Activated T-cell treated with anti-CD3 and anti-CD28 coated beads, Interleukin-2, amount 50 U/mL, for 1 hour (primary cell): Measurements from ENCODE around the gene NOL9.

Experiments
- DNase-seq: peaks from one replicate; pipeline ENCODE4 v3.0.0-alpha.2; 2020

Gene NOL9

DNA sequence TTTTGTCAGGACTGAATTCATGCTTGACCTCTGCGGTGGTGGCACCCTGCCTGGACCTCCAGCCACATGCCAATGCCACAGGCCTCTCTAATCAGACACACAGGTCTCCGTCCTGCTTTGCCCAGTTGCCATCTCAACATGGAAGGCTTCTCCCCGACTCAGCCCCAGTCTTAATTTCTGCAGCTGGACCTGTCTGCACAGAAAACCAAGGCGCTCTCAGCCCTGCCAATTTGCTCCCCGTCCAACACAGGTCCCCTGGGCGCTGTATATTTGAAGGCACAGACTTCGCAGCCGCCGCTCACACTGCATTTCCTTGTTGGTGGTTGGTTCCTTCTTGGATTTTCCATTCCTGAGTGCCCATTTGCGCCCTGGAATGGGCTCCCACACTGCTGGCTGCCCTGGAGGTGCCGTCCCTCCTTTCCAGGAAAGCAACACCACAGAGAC is 34.8 kb downstream of the NOL9 start:
- DNase-seq = no peak

DNA sequence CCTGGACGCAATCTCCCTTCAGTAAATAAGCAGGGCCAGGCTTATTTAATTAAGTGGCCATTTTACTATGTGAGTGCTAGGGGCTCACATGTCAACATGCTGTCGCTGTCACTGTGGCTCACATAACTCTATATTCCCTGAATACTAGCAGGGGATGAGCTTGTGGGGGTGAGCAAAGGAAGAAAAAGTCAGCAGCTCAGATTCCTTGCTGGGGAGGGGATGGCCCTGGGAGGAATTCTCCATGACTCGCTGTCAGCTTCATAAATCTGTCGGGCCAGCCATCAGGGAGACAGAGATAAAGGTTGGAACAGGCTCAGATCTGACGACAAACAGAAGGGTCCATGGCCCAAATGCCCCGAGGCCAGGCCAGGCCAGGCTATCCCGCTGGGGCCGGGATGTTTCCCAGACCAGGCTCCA is 36.9 kb downstream of the NOL9 start:
- no peak for DNase-seq

DNA sequence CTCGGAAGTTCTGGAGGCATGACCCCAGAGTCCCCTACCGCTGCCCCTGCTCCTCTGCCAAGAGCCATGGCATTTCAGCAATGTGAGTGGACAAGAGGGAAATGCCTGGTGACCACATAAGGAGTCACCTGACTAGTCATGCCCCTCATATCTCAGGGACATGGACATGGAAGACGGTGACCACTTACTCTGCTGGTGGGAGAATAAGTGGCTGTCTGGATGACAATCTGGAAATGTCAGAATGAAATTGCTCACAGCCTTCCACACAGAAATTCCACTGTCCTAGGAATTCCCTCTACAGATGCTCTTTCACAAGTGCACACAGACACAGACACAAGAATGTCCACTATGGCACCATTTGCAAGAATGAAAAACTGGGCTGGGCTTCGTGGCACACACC is 38.5 kb downstream of the NOL9 start:
- DNase-seq = no peak

DNA sequence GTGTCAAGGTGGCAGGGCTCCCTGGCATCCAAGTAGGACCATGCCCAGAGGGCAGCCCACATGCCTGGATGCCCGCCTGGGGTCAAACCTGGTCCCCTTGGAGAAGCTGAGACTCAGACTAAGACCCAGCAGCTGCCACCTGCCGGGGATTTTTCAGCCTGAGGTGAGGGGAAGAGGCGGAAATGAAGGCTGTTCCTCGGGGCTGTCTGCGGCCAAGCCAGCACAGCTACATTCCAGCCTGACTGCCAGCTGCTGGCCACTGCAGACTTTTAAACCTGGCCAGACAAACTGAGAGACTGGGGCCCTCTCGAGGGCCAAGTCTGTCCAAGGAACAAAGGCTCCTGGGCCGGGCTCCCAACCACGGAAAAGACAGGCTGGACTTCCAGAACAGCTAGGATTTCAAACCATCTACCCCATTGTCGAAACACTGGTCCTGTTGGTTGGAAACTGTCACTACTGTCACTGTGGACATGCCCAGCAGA is 41.0 kb downstream of the NOL9 start:
- no peak for DNase-seq

DNA sequence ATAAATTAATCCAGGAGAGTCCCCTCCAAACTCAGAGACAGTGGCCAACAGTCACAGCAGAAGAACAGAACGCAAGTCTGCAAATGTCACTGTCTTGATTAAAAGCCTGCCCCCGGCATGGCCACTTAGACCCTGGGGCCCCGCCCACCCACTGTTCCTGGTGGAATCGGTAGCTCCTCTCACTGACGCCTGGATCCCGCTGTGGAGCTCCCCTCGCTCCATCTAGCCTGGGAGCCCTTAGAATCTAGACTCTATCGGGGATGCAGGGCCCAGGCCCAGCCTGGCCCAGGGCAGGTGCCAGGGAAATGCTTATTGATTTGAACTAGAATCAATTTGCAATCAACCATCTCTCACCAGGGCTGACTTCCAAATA is 41.4 kb downstream of the NOL9 start:
- no peak for DNase-seq

DNA sequence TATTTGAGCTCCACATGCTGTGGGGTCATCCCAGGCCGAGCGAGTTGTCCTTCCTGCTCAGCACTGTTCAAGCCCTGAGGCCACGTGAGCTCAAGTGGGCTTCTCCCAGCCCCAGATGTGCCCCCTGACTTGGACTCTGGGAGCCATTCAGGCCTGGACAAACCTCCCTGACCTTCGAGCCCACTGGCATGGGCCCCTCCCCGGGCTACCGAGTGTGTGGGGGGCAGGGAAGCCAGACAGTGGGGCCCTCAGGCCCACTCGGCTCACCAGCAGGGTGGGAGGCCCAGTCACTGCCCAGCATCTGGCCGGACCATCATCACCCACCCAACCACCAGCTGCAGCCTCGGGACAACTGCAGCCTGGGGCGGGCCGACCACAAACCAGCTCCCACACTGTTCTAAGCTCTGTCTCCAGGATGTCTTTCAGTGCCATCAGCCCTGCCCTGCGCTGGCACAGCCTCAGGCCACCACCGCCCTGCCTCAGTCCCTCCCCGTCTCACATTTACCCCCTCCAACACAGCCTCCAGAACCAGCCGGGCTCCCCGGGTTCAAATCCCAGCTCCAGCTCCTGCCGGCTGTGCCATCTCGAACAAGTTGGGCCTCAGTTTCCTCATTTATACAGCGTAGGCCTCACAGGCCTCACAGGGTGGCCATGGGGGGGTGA is 41.9 kb downstream of the NOL9 start:
- DNase-seq = no peak

DNA sequence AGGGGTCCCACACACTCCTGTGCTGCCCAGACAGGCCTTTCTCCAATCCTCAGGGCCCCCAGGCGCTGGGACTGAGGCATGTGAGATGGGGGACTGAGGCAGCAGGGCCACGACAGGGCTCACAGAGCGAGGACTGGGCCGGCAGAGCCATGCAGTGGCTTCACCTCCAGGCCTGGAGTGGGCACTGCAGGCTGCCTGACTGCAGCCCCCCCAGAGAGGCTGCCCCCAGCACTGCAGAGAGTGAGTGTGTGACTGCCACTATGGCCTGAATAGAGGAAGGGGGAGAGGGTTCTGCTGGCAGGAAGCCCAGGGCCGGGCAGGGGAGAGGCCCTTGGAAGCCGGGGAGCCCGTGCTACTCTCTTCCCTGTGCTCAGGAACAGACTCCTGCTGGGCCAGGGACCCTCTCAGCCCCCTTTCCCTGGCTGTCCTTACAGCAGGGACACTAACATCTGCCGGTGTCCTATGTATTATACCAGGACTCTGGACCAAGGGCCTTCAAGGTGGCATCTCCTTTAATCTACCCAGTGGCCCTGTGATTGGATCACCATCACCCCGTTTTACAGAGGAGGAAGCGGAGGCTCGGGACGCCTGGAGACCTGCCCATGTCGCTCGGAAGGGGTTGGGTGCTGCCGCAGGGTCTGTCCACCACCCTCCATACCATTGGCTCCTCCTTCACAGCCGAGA is 42.6 kb downstream of the NOL9 start:
- DNase-seq = no peak

DNA sequence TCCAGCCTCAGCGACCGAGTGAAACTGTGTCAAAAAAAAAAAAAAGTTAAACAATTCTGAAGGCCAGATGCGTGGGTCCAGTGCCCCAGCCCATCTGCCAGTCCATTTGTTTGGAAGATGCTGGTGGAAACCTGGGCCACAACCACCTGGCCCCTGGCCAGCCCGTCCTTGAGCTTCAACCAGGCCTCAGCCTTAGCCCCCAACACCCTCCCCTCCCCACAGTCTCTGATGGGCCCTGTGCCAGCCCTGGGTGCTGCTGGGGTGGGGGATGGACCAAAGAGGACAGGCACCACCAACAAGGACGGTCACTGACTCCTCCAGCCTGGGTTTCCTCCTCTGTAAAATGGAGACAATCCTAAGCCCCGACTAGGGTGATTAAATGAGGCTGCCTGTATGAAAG is 43.3 kb downstream of the NOL9 start:
- no peak for DNase-seq

DNA sequence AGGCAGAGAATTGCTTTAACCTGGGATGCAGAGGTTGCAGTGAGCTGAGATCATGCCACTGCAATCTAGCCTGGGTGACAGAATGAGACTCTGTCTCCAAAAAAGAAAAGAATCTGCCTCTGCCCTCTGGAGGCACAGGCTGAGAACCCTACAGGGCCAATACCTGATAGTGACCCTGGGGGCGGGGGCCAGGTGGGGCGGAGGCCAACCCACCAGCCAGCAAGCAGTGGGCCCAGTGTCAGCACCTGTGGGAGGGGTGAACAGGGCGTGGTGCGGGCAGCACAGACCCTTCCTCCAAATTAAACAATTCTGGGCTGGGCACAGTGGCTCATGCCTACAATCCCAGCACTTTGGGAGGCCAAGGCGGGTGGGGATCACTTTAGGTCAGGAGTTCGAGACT is 43.8 kb downstream of the NOL9 start:
- DNase-seq = no peak

DNA sequence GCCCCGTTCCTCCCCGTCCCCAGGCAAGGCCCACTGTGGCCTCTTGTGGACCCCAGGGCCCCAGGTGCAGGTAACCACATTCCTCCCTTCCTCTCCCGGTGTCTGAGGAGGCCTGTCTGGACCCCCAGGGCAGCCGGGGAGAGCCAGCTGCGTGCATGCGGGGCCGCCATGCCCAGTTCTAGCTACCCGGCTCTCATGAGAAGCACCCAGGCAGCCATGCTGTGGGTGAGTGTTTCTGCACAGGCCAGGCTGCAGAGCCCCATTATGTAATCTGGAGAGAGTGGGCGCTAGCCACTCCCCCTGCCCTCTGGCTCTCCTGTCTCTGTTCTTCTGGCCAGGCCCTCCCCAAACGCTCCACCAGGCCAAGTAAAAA is 44.4 kb downstream of the NOL9 start:
- no peak for DNase-seq

DNA sequence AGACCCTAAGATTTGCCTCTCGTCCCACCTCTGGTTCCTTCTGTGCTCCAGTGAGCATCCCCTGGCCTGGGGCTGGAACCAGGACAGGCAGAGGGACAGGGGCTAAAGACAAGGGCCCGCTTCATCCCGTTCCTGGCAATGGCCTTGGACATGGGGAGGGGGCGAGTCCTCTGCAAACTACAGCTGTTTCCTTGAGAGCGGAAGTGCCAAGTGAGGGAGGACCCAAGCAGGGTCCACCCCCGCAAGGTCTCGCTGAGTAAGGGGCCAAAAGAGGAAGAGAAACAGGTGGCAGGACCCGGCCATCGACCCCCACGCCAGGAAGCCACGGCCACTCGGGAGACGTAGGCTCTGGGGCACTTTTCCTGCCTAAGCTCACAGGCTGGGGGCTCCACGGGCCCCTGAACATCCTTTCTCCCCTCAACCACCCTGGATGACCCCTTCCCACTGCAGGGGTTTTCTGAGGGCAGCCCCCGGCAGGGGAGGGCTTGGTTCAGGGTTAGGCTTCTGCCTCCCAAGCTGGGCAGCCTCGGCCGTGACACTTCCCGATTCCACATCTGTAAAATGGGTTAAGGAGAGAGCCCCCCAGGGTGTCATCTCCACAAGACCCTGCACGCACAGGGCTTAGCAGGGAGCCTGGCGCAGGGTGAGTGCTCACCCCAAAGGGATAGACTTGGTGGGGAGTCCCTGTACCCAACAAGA is 44.9 kb downstream of the NOL9 start:
- DNase-seq = no peak

DNA sequence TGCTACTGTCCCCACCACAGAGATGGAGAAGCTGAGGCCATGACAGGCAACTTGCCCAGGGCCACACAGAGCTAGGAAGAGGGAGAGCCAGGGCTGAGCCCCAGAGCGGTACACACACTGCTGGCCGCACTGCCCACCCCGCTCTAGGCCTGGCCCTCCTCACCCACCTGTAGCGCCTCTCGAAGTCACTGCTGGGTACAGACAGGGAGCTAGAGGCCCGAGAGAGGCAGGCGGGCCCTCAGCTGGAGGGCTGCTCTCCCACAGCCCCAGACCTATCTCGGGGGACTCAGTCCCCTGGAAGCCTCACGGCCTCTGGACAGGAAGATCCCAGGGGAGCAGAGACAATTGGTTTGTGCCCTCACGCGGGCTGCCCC is 45.5 kb downstream of the NOL9 start:
- no peak for DNase-seq

DNA sequence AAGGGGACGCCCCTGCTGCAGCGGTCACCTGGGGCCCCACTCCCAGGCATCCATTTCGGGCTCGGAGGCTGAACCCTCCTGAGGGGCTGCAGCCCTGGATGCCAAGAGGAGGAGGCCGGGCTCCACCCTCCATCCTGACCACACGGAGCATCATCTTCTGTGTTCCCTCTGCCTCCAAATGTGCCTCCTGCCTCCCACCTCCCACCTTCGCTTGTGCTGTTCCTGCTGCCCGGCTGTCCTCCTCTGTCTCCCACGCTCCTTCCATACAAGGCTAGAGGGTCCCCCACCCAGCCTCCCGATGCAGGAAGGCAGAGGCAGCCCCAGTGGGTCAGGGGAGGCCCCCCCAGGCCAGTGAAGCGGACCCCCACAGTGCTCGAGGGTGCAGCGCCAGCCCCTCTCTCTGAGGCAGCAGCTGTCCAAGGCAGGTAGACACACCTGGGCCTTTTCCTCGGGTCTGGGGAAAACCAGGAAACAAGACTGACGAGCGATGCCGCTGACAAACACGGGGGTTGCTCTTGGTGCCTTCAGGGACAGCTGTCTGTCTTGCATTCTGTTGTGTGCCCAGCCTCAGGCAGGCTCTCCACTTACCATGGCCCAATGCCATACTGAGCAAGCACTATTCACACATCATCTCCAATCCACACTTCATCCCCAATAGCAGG is 46.0 kb downstream of the NOL9 start:
- no peak for DNase-seq

DNA sequence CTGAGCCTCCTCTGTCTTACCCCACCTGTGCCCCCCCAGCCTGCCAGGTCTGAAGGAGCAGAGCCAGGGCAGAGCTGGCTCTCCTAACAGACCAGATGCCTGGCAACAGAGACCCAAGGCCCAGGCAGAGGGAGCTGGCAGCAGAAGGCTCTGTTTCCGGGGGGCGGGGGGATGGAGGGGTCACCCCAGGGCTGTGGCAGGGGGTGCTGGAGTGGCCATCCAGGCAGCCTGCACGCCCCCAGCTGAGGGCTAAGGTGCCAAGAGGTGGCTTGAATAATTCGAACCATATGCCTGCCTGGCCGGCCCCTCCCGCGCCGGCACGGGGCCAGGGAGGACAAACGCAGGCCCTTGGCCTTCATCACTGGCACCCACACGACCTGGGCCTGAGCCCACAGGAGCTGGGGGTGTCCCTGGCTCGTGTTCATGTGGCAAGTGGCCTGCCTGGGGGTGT is 46.8 kb downstream of the NOL9 start:
- DNase-seq = no peak

DNA sequence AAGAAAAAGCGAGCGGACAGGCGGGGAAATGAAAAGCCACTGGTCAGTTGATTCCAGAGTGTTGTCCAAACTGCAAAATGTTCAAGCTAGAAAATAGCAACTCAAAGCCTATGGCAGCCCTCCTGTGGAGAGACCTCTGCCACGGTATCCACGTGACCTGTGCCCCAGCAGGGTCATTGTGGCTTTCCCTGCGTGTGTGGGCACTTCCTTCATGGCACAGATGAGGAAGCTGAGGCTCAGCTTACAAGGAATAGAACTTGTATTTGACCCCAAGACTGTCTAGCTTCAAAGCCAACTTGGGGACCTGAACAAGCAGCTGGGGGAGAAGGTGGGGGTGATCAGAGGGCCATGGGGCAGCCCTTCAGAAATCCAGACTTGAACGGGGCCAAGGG is 47.3 kb downstream of the NOL9 start:
- no peak for DNase-seq

DNA sequence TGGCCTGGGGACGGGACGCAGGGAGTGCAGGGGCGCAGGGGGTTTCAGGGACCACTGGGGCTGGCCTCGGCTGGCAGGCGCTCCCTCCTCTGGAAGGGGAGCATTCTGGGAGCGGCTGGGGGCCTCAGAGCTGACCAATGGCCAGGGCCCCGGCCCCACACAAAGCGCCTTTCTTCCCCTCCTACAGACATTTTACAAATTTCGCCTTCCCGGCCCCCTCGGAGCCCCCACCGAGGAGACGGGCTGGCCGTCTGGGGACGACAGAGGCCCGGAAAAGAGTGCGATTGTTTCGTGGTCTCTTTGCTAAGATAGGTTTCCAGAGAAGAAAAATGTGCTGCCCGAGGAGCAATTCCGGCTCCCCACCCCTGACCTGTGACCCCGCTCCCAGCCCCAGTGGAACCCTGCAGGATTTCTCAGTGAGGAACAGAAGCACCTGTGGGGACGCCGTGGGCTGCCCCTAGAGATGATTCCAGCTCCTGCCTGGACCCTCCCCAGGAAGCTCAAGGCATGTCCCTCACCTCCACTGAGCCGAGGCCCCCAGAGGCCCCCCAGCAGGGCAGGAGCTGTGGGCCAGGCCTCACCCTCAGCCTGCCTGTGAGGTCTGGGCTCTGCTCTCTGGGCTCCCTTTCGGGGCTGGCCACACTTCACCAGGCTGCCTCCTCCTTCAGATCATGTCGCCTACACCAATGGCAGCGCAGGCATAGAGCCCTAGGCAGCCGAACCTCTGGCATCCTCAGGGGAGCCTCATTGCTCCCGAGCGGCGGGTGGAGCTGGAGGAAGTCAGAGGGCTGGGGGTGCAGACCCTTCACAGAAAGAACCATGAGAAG is 47.9 kb downstream of the NOL9 start:
- no peak for DNase-seq

DNA sequence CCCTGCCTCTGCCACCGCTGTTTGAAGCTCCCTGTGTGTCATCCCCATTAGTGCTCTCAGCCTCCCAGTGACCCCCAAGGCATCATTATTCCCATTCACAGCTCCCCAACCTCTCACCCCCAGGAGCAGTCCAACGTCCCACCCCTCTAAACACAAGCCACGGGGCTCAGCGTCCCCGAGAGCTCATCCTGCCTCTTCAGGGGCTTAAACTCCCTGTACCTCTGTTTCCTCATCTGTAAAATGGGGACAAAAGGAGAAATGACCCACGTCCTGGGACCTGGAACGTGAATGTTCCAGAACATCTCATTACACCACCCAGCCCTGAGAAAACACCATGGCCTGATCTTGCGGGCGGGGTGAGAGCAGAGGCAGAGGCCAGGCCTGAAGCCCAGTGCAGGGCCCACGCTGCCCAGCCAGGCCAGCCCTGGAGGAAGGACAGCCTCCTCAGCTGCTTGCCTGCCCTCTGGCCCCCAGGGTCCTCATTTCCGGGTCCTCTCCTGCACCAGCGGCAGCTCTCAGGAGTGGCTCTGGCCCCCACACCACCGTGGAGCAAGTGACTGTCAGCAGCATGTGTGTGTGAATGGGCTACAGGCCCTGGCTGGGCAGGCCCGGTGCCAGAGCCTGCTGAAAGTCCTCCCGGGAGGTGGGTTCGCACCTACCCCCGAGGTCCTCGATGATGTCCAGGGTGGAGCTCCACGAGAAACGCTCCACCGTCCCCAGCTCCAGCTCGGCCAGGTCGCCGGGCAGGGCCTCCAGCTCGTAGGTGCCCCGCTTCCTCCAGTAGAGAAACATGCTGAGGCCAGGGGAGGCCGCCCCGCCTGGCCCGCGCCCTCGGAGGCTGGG is 48.7 kb downstream of the NOL9 start:
- no peak for DNase-seq

DNA sequence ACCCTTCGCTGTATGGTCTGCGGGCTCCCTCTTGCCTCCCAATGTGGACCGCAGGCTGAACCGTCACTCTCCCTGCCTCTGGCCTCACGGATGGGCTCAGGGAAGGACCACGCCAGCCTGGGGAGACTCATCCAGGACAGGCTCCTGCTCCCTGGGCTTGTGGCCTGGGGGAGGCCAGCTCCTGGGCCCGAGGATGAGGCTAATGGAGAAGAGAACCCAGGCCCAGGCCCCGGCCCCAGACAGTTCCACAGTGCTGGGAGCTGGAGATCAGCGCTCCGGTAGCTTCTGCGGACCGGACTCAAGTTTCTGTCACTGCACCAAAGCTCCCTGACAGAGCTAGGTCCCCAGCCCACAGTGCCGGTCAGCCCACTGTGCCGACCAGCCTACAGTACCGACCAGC is 49.4 kb downstream of the NOL9 start:
- no peak for DNase-seq

DNA sequence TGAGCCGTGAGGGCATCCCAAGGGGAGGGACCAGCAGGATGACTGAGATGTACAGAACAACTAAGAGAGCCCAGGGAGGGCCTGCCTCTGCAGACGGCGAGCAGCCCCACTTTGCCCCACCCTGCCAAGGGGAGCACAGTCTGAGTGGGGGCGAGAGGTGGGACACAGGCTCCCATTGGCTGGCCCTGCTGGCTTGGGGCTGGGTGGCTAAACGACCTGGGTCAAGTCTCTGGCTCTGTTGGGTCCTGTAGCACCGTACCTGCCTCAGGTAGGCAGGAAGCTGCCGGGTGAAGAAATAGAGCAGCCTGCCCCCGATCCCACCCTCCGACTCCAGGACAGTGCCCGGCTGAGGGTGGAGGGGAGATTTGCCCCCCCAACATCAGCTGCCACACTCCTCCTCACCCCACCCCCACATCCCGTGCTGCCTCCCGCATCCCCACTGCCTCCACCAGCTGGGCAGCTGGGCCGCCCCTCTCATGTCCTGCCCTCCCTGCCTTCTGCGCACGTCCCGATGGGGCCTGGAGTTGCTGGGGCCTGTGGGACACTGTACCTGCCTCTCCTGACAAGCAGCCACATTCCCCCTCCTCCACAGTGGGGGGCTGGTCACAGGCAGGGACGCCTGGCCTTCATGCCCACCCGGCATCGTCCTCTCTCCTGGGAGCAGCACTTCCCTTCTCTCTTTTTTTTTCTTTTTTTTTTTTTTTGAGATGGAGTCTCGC is 50.3 kb downstream of the NOL9 start:
- no peak for DNase-seq

DNA sequence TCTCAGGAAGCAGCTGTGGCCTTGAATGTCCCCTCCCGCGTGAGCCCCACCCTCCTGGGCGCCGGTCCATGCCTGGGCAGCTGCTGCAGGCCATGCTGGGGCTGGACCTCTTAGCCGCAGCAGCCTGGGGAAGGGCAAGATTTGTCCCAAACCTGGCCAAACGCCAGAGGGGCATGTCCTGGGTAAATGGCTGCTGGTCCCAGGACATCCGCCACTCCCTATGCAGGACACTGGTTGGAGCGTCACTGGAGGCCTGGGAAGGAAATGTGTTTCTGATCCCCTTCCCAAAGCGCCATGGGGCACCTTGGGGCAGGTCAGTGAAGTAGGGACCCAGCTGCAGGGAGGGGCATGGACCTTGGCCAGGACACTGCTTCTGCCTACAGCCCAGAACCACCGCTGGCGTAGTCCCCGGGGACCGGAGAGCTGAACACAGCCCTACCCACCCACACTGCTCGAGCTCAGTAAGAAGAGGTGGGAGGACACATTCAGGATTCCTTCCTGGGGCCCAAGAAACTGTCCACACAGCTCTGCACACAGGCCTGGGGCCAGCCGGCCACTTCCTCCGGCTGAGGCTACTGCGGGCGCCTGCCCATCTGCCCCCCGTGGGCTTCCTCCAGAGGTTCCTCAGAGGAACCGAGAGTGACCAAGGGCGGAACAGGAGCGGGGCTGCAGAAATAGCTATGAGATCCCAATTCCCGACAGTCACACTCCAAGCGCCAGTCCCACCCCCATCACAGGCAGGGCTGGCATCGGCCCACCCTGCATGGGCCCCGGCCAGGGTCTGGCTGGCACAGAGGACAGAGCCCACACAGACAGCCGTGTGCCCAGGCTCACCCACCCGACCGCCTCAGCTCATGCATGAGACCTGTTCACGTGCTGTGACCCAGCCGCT is 52.1 kb downstream of the NOL9 start:
- DNase-seq = no peak
